Gastrocnemius medialis (tissue), 4 donors: ENCODE data around the gene MICU2.

ENCODE experiments used
- POLR2A ChIP-seq, 2 donors: fragments of 450-650 bp; IDR thresholded peaks; one replicate each; pipeline ENCODE4 v1.6.1; 2017; ENCODE audit warnings: antibody characterized with exemption in 2 of 2, mild to moderate bottlenecking in 2 of 2, moderate library complexity in 2 of 2
- TF ChIP-seq, protein P1 (sequence below), 5 experiments: fragments of 450-650 bp in 3 of 5; fragments of 200-600 bp in 2 of 5; sonication (generic) in 2 of 5; IDR thresholded peaks in 4 of 5; conservative IDR thresholded peaks in 1 of 5; 1 replicate in 4 of 5; 2 replicates in 1 of 5; pipeline ENCODE4 v1.5.1; 2016 to 2019; ENCODE audit warnings: antibody characterized with exemption in 5 of 5, mild to moderate bottlenecking in 3 of 5, moderate library complexity in 3 of 5

DNA sequence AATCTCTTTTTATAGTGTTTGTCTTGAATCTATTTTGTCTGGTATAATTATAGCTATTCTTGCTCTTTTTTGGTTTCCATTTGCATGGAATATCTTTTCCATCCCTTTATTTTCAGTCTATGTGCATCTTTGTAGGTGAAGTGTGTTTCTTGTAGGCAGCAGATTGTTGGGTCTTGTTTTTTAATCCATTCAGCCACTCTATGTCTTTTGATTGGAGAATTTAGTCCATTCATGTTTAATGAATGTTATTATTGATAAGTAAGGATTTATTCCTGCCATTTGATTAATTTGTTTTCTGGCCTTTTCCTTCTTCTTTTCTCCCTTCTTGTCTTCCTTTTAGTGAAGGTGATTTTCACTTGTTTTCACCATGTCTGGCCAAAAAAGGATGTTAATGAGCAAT lies 133.2 kb downstream of the MICU2 start:
- TF ChIP-seq POLR2A (IDR thresholded peaks at IDR 0.05): no peak
- TF ChIP-seq, protein P1, sequence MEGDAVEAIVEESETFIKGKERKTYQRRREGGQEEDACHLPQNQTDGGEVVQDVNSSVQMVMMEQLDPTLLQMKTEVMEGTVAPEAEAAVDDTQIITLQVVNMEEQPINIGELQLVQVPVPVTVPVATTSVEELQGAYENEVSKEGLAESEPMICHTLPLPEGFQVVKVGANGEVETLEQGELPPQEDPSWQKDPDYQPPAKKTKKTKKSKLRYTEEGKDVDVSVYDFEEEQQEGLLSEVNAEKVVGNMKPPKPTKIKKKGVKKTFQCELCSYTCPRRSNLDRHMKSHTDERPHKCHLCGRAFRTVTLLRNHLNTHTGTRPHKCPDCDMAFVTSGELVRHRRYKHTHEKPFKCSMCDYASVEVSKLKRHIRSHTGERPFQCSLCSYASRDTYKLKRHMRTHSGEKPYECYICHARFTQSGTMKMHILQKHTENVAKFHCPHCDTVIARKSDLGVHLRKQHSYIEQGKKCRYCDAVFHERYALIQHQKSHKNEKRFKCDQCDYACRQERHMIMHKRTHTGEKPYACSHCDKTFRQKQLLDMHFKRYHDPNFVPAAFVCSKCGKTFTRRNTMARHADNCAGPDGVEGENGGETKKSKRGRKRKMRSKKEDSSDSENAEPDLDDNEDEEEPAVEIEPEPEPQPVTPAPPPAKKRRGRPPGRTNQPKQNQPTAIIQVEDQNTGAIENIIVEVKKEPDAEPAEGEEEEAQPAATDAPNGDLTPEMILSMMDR (IDR thresholded peaks at IDR 0.05 in 4 of 5, conservative IDR thresholded peaks at IDR 0.05 in 1 of 5): no peak
